Gastrocnemius medialis (tissue), 4 donors: ENCODE data around the gene OMP. TPM values are rescaled to one million over a fixed set of nuclear protein-coding genes. Genes with fewer than 3 reads are reported as not detected.
A peak's percentile ranks its signal among the peaks of the same experiment; 100 is the strongest.

ENCODE experiments used
- ATAC-seq, 2 donors: fragments of 150-250 bp; one replicate each; pipeline ENCODE4 v1.9.1; 2016
- DNase-seq, 2 donors: peaks; one replicate each; pipeline ENCODE4 v3.0.0-alpha.2; 2019
- H3K27ac ChIP-seq, 4 donors: fragments of 200-600 bp; sonication (generic); 1 replicate in 1 of 4; 2 replicates in 3 of 4; pipeline ENCODE4 v1.5.1; 2016 to 2018; ENCODE audit warnings: mild to moderate bottlenecking in 2 of 4, moderate library complexity in 1 of 4
- H3K27me3 ChIP-seq, 3 donors: fragments of 200-600 bp; sonication (generic) in 2 of 3; 1 replicate in 1 of 3; 2 replicates in 2 of 3; pipeline versions ENCODE4 v1.5.1 to v1.6.0; 2016 to 2019; ENCODE audit warnings: mild to moderate bottlenecking in 1 of 3, moderate library complexity in 1 of 3
- H3K36me3 ChIP-seq, 2 donors: fragments of 200-600 bp; sonication (generic) in 1 of 2; one replicate each; pipeline ENCODE4 v1.5.1; 2017 to 2018
- H3K4me1 ChIP-seq, 2 donors: fragments of 200-600 bp; sonication (generic) in 1 of 2; one replicate each; pipeline ENCODE4 v1.5.1; 2016 to 2017; ENCODE audit warnings: mild to moderate bottlenecking in 2 of 2
- H3K4me3 ChIP-seq, 4 donors: fragments of 200-600 bp; sonication (generic) in 3 of 4; 1 replicate in 1 of 4; 2 replicates in 3 of 4; pipeline ENCODE4 v1.5.1; 2016 to 2019; ENCODE audit warnings: mild to moderate bottlenecking in 2 of 4
- H3K9me3 ChIP-seq, 3 donors: fragments of 200-600 bp; sonication (generic) in 2 of 3; 1 replicate in 1 of 3; 2 replicates in 2 of 3; pipeline ENCODE4 v1.5.1; 2016 to 2019
- CTCF ChIP-seq, 5 experiments: fragments of 450-650 bp in 3 of 5; fragments of 200-600 bp in 2 of 5; sonication (generic) in 2 of 5; IDR thresholded peaks in 4 of 5; conservative IDR thresholded peaks in 1 of 5; 1 replicate in 4 of 5; 2 replicates in 1 of 5; pipeline ENCODE4 v1.5.1; 2016 to 2019; ENCODE audit warnings: antibody characterized with exemption in 5 of 5, mild to moderate bottlenecking in 3 of 5, moderate library complexity in 3 of 5
- POLR2A ChIP-seq, 2 donors: fragments of 450-650 bp; IDR thresholded peaks; one replicate each; pipeline ENCODE4 v1.6.1; 2017; ENCODE audit warnings: antibody characterized with exemption in 2 of 2, mild to moderate bottlenecking in 2 of 2, moderate library complexity in 2 of 2
- in situ Hi-C, 4 donors: fragments of 200-750 bp; cut with MboI; loops; one replicate each; pipeline versions ENCODE4 v1.15.0 to v1.8.0; 2017; ENCODE audit warnings: low sequenced_read_pairs in 4 of 4
- intact Hi-C: fragments of 100-400 bp; cut with DNase I; formaldehyde crosslinking; loops from one replicate; pipeline ENCODE4 v1.15.1; 2023; ENCODE audit warnings: low total_unique reads
- total RNA-seq, 4 donors: library from RNA; depleted of rRNA; stranded (reverse); fragments of >200 nt; gene quantifications; one replicate each; pipeline versions ENCODE4 v1.1.0 to v1.2.3, GENCODE V29; 2016

The OMP gene
- total RNA-seq, 4 donors from 2014 or later: not detected

- intact Hi-C loops: loop anchor here (1.0 to 2.0 kb wide), 2 partner anchors 44 to 171 kb away; no protein-coding TSS in a partner anchor
- TF ChIP-seq CTCF (IDR thresholded peaks at IDR 0.05 in 4 of 5, conservative IDR thresholded peaks at IDR 0.05 in 1 of 5): peak; percentile 83 to 91 (median 87)
- no peak for TF ChIP-seq POLR2A (IDR thresholded peaks at IDR 0.05)
- ATAC-seq (peak; percentile 89 to 92), DNase-seq (peak; percentile 43 to 62)
- in situ Hi-C loops: loop anchor here (5.0 to 10.0 kb wide), 3 partner anchors 39 to 47 kb away; no protein-coding TSS in a partner anchor
- no peak overlapping the region for H3K27ac ChIP-seq
- H3K9me3 ChIP-seq: no peaks in the 10 kb centered on the region
- no peaks in the 10 kb centered on the region for H3K36me3 ChIP-seq
- H3K4me3 ChIP-seq: no peak overlapping the region
- no peaks in the 10 kb centered on the region for H3K27me3 ChIP-seq
- no peaks in the 10 kb centered on the region for H3K4me1 ChIP-seq
Measured at GRCh38 chr11:77091146-77091940, 11.3 kb upstream of the OMP start.

GRCh38 chr11:77092382-77092781, 10.3 kb upstream of the OMP start:
- intact Hi-C loops (no loop called here), in situ Hi-C loops (loop anchor here (5.0 to 10.0 kb wide), 3 partner anchors 40 to 48 kb away; no protein-coding TSS in a partner anchor)
- Histone ChIP-seq H3K27ac (no peak overlapping the region), H3K4me1 (no peaks in the 10 kb centered on the region), H3K4me3 (no peak overlapping the region), H3K27me3 (no peaks in the 10 kb centered on the region), H3K36me3 (no peaks in the 10 kb centered on the region), H3K9me3 (no peaks in the 10 kb centered on the region)
- ATAC-seq: no peak
- no peak for DNase-seq
- TF ChIP-seq CTCF (IDR thresholded peaks at IDR 0.05 in 4 of 5, conservative IDR thresholded peaks at IDR 0.05 in 1 of 5) (no peak), POLR2A (IDR thresholded peaks at IDR 0.05) (no peak)

GRCh38 chr11:77093056-77093891, 9.4 kb upstream of the OMP start:
- Histone ChIP-seq H3K27me3 (no peaks in the 10 kb centered on the region), H3K27ac (no peak overlapping the region), H3K4me1 (no peaks in the 10 kb centered on the region), H3K4me3 (no peak overlapping the region), H3K9me3 (no peaks in the 10 kb centered on the region), H3K36me3 (no peaks in the 10 kb centered on the region)
- ATAC-seq: no peak
- in situ Hi-C loops (loop anchor here (5.0 to 10.0 kb wide), 3 partner anchors 41 to 48 kb away; no protein-coding TSS in a partner anchor), intact Hi-C loops (no loop called here)
- DNase-seq: no peak
- TF ChIP-seq CTCF (IDR thresholded peaks at IDR 0.05 in 4 of 5, conservative IDR thresholded peaks at IDR 0.05 in 1 of 5): no peak
- TF ChIP-seq POLR2A (IDR thresholded peaks at IDR 0.05): no peak

GRCh38 chr11:77093987-77094840, 8.4 kb upstream of the OMP start:
- no peaks in the 10 kb centered on the region for H3K36me3 ChIP-seq
- no peak for TF ChIP-seq POLR2A (IDR thresholded peaks at IDR 0.05)
- TF ChIP-seq CTCF (IDR thresholded peaks at IDR 0.05 in 4 of 5, conservative IDR thresholded peaks at IDR 0.05 in 1 of 5): no peak
- H3K4me3 ChIP-seq: no peak overlapping the region
- ATAC-seq: no peak
- intact Hi-C loops (no loop called here), in situ Hi-C loops (loop anchor here (5.0 to 10.0 kb wide), 3 partner anchors 42 to 49 kb away; no protein-coding TSS in a partner anchor)
- DNase-seq: no peak
- no peaks in the 10 kb centered on the region for H3K9me3 ChIP-seq
- H3K4me1 ChIP-seq: no peaks in the 10 kb centered on the region
- no peak overlapping the region for H3K27ac ChIP-seq
- no peaks in the 10 kb centered on the region for H3K27me3 ChIP-seq
